Measurements from ENCODE around the gene XYLT1. TPM values are rescaled to one million over a fixed set of nuclear protein-coding genes. Genes with fewer than 3 reads are reported as not detected.

XYLT1 gene
- total and polyA plus RNA-seq, 2 of the 4 experiments (the other 2 are of a cell fraction), result 9.0 to 12.7 TPM

DNA sequence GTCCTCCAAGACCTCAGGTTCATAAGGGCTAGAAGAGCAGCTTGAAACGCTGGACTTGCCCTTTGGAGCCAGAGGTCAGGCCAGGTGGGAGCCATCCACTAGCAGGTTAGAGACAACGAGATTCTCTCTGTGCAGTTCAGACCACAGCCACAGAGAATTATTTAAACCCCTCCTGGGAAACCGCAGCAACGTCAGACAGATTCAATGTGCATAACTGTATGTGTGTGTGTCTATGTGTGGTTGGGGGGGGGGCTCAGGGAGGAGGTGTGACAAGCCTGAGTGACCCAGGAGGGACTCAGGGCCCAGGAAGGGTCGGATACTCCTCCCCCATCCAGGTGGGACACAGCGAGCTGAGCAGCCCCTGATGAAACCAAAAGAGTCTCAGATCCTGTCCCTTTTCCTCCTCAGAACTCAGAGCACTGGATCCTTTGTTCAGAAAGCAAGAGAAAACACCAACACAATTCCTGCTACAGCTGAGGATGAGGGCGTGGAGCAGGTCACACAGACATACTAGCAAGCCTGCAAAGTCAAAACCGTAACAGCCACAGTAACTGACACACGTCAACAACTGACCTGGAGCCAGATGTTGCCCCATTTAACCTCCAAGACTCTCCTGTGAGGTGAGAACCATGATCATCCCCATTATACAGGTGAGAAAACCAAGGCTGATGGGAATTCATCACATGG, 66.8 kb downstream of the XYLT1 start:
- Histone ChIP-seq H4K5ac (ENCODE audit: low read depth, low read length) (no peak overlapping the region), H2BK20ac (ENCODE audit: low read depth, low read length) (no peak overlapping the region), H3K27me3 (ENCODE audit: control insufficient read depth, insufficient read depth, low read length) (no peaks in the 10 kb centered on the region), H2AFZ (replicated peaks; ENCODE audit: low read length, poor library complexity) (no peak overlapping the region), H3K4ac (ENCODE audit: low read depth, low read length) (no peak overlapping the region), H3K9me1 (ENCODE audit: insufficient read depth, low read length) (peaks cover 3% of the 10 kb centered on the region; the same call in 1 of the 2 replicates), H3K4me3 (ENCODE audit: insufficient read depth, low read depth, low read length) (no peak overlapping the region), H3K79me1 (ENCODE audit: low read depth in 1 of 2, low read length in 2 of 2) (peaks cover 5 to 42% of the 10 kb centered on the region in 2 experiments; a peak in 3 of 4 replicates), H3K36me3 (ENCODE audit: control insufficient read depth, insufficient read depth, low read length) (no peaks in the 10 kb centered on the region), H2BK5ac (ENCODE audit: low read depth, low read length, poor library complexity, severe bottlenecking) (no peak overlapping the region), H3K23ac (ENCODE audit: low read depth, low read length) (no peak overlapping the region), H2BK15ac (ENCODE audit: low read depth, low read length) (no peak overlapping the region), H2BK120ac (ENCODE audit: low read depth, low read length) (no peak overlapping the region), H3K4me1 (ENCODE audit: control insufficient read depth, insufficient read depth, low read length) (peaks cover 12% of the 10 kb centered on the region), H3K18ac (ENCODE audit: low read depth, low read length) (no peak overlapping the region), H3K9ac (ENCODE audit: low read depth, low read length) (no peak overlapping the region), H2AK9ac (replicated peaks; ENCODE audit: low read depth, low read length, poor library complexity) (no peak overlapping the region), H2AK5ac (ENCODE audit: low read depth, low read length) (no peak overlapping the region), H4K8ac (ENCODE audit: low read depth in 2 of 2, low read length in 2 of 2) (no peak overlapping the region), H4K20me1 (ENCODE audit: insufficient read depth, low read length) (peaks cover 15% of the 10 kb centered on the region; the same call in 1 of the 2 replicates), H4K91ac (ENCODE audit: insufficient read depth, low read depth, low read length) (no peak overlapping the region), H3K4me2 (ENCODE audit: low read depth, low read length) (no peak overlapping the region), H3K9me3 (ENCODE audit: control insufficient read depth, insufficient read depth, low read length) (no peaks in the 10 kb centered on the region), H3K56ac (ENCODE audit: extremely low read depth, insufficient read depth, low read length) (no peak overlapping the region), H3K14ac (replicated peaks; ENCODE audit: low read depth, low read length) (no peak overlapping the region), H3K27ac (ENCODE audit: insufficient read depth, low read length) (no peak overlapping the region)
- WGBS, 2 experiments (ENCODE audit: extremely low coverage in 2 of 2, insufficient read length in 1 of 2), result 66% methylated on average over 3 of the region's 9 CpGs; no CpG with 5 or more reads in 1 of the 2 experiments
- ChIA-PET POLR2A (ENCODE audit: unreplicated experiment) (no interaction called here), CTCF (no interaction called here)
- dilution Hi-C loops (cut with HindIII; ENCODE audit: low sequenced_read_pairs, unreplicated experiment), result no loop called here
- intact Hi-C loops (cut with micrococcal nuclease), result no loop called here
- no TSS peak for BruUV-seq (replicated peaks)
- in situ Hi-C loops (cut with MboI; ENCODE audit: low sequenced_read_pairs), result no loop called here
- ATAC-seq (ENCODE audit: low read depth) (no peak), DNase-seq (no peak)
- TF ChIP-seq, protein P1, sequence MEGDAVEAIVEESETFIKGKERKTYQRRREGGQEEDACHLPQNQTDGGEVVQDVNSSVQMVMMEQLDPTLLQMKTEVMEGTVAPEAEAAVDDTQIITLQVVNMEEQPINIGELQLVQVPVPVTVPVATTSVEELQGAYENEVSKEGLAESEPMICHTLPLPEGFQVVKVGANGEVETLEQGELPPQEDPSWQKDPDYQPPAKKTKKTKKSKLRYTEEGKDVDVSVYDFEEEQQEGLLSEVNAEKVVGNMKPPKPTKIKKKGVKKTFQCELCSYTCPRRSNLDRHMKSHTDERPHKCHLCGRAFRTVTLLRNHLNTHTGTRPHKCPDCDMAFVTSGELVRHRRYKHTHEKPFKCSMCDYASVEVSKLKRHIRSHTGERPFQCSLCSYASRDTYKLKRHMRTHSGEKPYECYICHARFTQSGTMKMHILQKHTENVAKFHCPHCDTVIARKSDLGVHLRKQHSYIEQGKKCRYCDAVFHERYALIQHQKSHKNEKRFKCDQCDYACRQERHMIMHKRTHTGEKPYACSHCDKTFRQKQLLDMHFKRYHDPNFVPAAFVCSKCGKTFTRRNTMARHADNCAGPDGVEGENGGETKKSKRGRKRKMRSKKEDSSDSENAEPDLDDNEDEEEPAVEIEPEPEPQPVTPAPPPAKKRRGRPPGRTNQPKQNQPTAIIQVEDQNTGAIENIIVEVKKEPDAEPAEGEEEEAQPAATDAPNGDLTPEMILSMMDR (conservative IDR thresholded peaks at IDR 0.05; ENCODE audit: low read depth, low read length), result no peak
- TF ChIP-seq NFE2L2 (IDR thresholded peaks at IDR 0.05; ENCODE audit: low read depth, low read length), result no peak
- TF ChIP-seq RCOR1 (IDR thresholded peaks at IDR 0.05; ENCODE audit: insufficient replicate concordance, low read length), result no peak
- no peak for TF ChIP-seq BHLHE40 (IDR thresholded peaks at IDR 0.05; ENCODE audit: low read depth, low read length)
- no peak for TF ChIP-seq POLR2A (IDR thresholded peaks at IDR 0.05; ENCODE audit: low read depth, low read length)
- TF ChIP-seq MAFK (IDR thresholded peaks at IDR 0.05; ENCODE audit: low read depth, low read length), result no peak
- no peak for TF ChIP-seq FOS (IDR thresholded peaks at IDR 0.05; ENCODE audit: low read depth, low read length)
- TF ChIP-seq MXI1 (IDR thresholded peaks at IDR 0.05; ENCODE audit: borderline replicate concordance, low read depth, low read length), result no peak
- no peak for TF ChIP-seq CHD1 (IDR thresholded peaks at IDR 0.05; ENCODE audit: low read depth, low read length)
- no peak for TF ChIP-seq RFX5 (IDR thresholded peaks at IDR 0.05; ENCODE audit: low read depth, low read length)
- TF ChIP-seq SMC3 (IDR thresholded peaks at IDR 0.05; ENCODE audit: low read depth, low read length), result no peak
- TF ChIP-seq MAZ (IDR thresholded peaks at IDR 0.05; ENCODE audit: borderline replicate concordance, low read depth, low read length), result no peak
- no peak for TF ChIP-seq CEBPB (IDR thresholded peaks at IDR 0.05; ENCODE audit: low read depth, low read length)
- TF ChIP-seq, protein P2, sequence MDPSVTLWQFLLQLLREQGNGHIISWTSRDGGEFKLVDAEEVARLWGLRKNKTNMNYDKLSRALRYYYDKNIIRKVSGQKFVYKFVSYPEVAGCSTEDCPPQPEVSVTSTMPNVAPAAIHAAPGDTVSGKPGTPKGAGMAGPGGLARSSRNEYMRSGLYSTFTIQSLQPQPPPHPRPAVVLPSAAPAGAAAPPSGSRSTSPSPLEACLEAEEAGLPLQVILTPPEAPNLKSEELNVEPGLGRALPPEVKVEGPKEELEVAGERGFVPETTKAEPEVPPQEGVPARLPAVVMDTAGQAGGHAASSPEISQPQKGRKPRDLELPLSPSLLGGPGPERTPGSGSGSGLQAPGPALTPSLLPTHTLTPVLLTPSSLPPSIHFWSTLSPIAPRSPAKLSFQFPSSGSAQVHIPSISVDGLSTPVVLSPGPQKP (IDR thresholded peaks at IDR 0.05; ENCODE audit: borderline replicate concordance, low read depth, low read length), result no peak
- TF ChIP-seq RAD21 (IDR thresholded peaks at IDR 0.05; ENCODE audit: low read length), result no peak
